ENCODE results near the gene C22orf23.

GRCh38 chr22:37896181-37896592 is 57.2 kb downstream of the C22orf23 start:
- no peak for TF ChIP-seq CTCF (IDR thresholded peaks at IDR 0.05; ENCODE audit: insufficient read depth, low read length, poor library complexity, severe bottlenecking)
- TF ChIP-seq EZH2phosphoT487 (conservative IDR thresholded peaks at IDR 0.05; ENCODE audit: low read length), result no peak
